HEK293T (cell line): ENCODE results near the gene BCL2L1.

Experiments
- CTCF ChIA-PET: fragments of 350-600 bp; formaldehyde crosslinking; extraction: SDS; loops from one replicate; lab custom pipeline; 2021; ENCODE audit warnings: antibody characterized with exemption, inconsistent platforms; lab: Yijun Ruan, JAX
- POLR2A ChIA-PET: fragments of 350-600 bp; formaldehyde crosslinking; extraction: SDS; loops from one replicate; lab custom pipeline; 2020; ENCODE audit warnings: antibody characterized with exemption, inconsistent platforms; lab: Yijun Ruan, JAX
- DNase-seq: peaks from one replicate; pipeline ENCODE4 v3.0.0; 2012; ENCODE audit warnings: mixed read lengths; ENCODE audit errors: extremely low spot score
- ARNT ChIP-seq: fragments of 450-650 bp; IDR thresholded peaks from 2 replicates; pipeline ENCODE4 v1.6.1; 2017; ENCODE audit warnings: mild to moderate bottlenecking
- BHLHE40 ChIP-seq: fragments of 450-650 bp; IDR thresholded peaks from 2 replicates; pipeline ENCODE4 v1.6.1; 2016; ENCODE audit warnings: mild to moderate bottlenecking, moderate library complexity, borderline replicate concordance
- CTBP1 ChIP-seq: fragments of 450-650 bp; IDR thresholded peaks from 2 replicates; pipeline ENCODE4 v1.6.1; 2016; ENCODE audit warnings: borderline replicate concordance
- ELF4 ChIP-seq: fragments of 450-650 bp; IDR thresholded peaks from 2 replicates; pipeline ENCODE4 v1.6.1; 2017; ENCODE audit warnings: antibody characterized with exemption
- FOXA1 ChIP-seq: fragments of 450-650 bp; IDR thresholded peaks from 2 replicates; pipeline ENCODE4 v1.6.1; 2016; ENCODE audit warnings: mild to moderate bottlenecking
- FOXK2 ChIP-seq: fragments of 450-650 bp; IDR thresholded peaks from 2 replicates; pipeline ENCODE4 v1.6.1; 2016; ENCODE audit warnings: mild to moderate bottlenecking
- FOXM1 ChIP-seq: fragments of 450-650 bp; IDR thresholded peaks from 2 replicates; pipeline ENCODE4 v1.6.1; 2017; ENCODE audit warnings: mild to moderate bottlenecking, borderline replicate concordance
- HDGF ChIP-seq: fragments of 450-650 bp; IDR thresholded peaks from 2 replicates; pipeline ENCODE4 v1.6.1; 2017; ENCODE audit warnings: antibody characterized with exemption, borderline replicate concordance
- L3MBTL2 ChIP-seq: fragments of 450-650 bp; conservative IDR thresholded peaks from 2 replicates; pipeline ENCODE4 v1.6.1; 2016; ENCODE audit warnings: mild to moderate bottlenecking
- LEF1 ChIP-seq: fragments of 450-650 bp; IDR thresholded peaks from 2 replicates; pipeline ENCODE4 v1.6.1; 2017; ENCODE audit warnings: mild to moderate bottlenecking, borderline replicate concordance
- NFRKB ChIP-seq: fragments of 450-650 bp; IDR thresholded peaks from 2 replicates; pipeline ENCODE4 v1.6.1; 2016; ENCODE audit warnings: mild to moderate bottlenecking, moderate library complexity
- PKNOX1 ChIP-seq: fragments of 450-650 bp; IDR thresholded peaks from 2 replicates; pipeline ENCODE4 v1.6.1; 2016
- SP1 ChIP-seq: fragments of 450-650 bp; IDR thresholded peaks from 2 replicates; pipeline ENCODE4 v1.6.1; 2017
- SUZ12 ChIP-seq: fragments of 450-650 bp; IDR thresholded peaks from 2 replicates; pipeline ENCODE4 v1.6.1; 2016; ENCODE audit warnings: mild to moderate bottlenecking
- TARDBP ChIP-seq: fragments of 450-650 bp; IDR thresholded peaks from 2 replicates; pipeline ENCODE4 v1.6.1; 2016
- ZNF384 ChIP-seq: fragments of 450-650 bp; IDR thresholded peaks from 2 replicates; pipeline ENCODE4 v1.6.1; 2016

The BCL2L1 gene

DNA sequence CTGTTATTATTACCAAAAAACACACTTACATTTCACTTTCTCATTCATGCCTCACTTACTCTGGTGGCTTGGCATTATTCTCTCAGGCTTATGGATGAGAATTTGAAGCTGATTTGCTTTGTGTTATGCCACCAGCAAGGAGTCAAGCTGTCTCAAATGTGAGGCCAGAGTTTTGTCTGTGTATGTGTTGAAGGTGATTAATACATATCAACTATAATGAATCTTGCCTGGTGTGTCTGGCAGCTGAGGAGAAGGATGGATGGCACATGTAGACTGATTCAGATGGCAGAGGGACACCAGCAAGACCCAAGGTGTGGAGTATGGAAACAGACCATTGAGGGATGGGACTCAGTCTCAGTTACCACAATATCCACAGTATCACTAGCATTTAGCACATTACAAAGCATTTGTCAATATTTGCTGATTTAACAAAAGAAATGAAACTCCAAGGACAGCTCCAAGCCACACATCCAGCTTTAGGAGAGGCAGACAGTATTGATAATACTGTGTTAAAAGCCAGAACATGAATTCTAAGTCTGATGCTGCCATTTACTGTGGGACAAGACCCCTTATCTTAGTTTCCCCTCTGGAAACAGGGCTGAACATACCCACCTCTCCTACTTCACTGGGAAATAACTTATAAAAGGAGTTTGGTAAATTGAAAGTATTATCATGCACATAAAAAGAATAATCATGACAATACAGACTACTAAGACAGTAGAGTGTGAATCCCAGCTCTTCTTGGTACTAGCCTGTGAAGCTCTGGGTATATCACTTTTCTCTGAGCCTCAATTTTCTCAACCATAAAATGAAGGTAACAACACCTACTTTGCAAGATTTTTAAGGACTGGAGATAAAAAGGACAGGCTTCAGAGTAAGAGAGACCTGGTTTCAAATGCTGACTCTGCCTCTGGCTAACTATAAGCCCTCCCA, 11.2 kb downstream of the BCL2L1 start:
- ChIA-PET POLR2A (no interaction called here), CTCF (interaction anchor here (0.7 to 1.0 kb wide), 4 partner anchors 10 to 49 kb away, joined by 3 to 5 read pairs (median 3); partner anchors contain the start of gene BCL2L1)
- no peak for DNase-seq
- TF ChIP-seq FOXK2, result no peak
- no peak for TF ChIP-seq BHLHE40
- no peak for TF ChIP-seq ELF4
- no peak for TF ChIP-seq TARDBP
- no peak for TF ChIP-seq SP1
- TF ChIP-seq PKNOX1, result no peak
- TF ChIP-seq CTBP1, result no peak
- no peak for TF ChIP-seq FOXM1
- no peak for TF ChIP-seq ARNT
- TF ChIP-seq ZNF384, result no peak
- TF ChIP-seq FOXA1, result no peak
- no peak for TF ChIP-seq L3MBTL2
- TF ChIP-seq SUZ12, result no peak
- TF ChIP-seq NFRKB, result no peak
- TF ChIP-seq HDGF, result no peak
- no peak for TF ChIP-seq LEF1

DNA sequence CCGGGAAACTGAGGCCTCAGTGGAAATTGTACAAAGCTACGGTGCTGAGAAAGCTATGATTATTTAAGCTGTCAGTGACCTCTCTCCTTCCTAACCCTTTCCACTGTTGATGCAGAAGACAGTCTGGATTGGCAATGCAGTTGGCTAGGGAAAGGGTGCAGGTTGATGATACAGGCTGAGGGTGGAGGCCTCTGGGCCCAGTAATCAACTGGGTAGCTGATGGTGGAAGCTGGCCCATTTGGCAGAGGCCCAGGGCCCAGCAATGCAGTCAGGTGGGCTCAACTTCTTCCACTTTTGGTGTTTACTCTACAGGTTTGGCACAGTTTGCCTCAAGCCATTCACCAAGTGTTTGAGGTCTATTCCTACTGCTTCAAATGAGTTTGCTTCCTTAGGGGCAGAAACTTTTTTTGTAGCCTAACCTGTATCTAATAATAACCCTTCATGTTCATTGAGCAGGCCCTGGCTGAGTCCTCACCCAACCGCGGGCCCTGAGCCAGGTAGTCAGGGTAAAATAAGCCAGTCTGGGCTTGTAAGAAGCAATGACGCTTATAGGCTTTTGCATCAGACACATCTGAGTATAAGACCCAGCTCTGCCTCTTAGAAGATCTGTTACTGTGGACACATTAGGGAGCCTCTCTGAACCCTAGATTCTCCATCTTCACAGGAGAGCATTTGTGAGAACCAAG, 12.1 kb downstream of the BCL2L1 start:
- CTCF ChIA-PET, result interaction anchor here (1.0 kb wide), 1 partner anchor 48 kb away, joined by 3 read pairs; no protein-coding TSS in a partner anchor
- DNase-seq, result no peak
- TF ChIP-seq FOXM1 (no peak), TARDBP (no peak), BHLHE40 (no peak), CTBP1 (no peak), PKNOX1 (no peak), LEF1 (no peak), ELF4 (no peak), SP1 (no peak), NFRKB (no peak), ARNT (no peak), L3MBTL2 (no peak), FOXK2 (no peak), FOXA1 (no peak), SUZ12 (no peak), ZNF384 (no peak), HDGF (no peak)
- POLR2A ChIA-PET, result no interaction called here

- POLR2A ChIA-PET, result no interaction called here
- no peak for TF ChIP-seq SUZ12
- TF ChIP-seq L3MBTL2, result no peak
- no peak for TF ChIP-seq ARNT
- no peak for TF ChIP-seq FOXK2
- no peak for TF ChIP-seq CTBP1
- no peak for TF ChIP-seq TARDBP
- no peak for DNase-seq
- CTCF ChIA-PET, result no interaction called here
Observed at GRCh38 chr20:31709939-31710338, 12.7 kb downstream of the BCL2L1 start.

GRCh38 chr20:31708736-31709534, 13.7 kb downstream of the BCL2L1 start:
- ChIA-PET POLR2A (no interaction called here), CTCF (no interaction called here)
- TF ChIP-seq FOXK2 (no peak), L3MBTL2 (no peak), PKNOX1 (no peak), LEF1 (no peak), CTBP1 (no peak), ZNF384 (no peak), ARNT (no peak), BHLHE40 (no peak), ELF4 (no peak), SP1 (no peak), TARDBP (no peak), NFRKB (no peak)
- no peak for DNase-seq

DNA sequence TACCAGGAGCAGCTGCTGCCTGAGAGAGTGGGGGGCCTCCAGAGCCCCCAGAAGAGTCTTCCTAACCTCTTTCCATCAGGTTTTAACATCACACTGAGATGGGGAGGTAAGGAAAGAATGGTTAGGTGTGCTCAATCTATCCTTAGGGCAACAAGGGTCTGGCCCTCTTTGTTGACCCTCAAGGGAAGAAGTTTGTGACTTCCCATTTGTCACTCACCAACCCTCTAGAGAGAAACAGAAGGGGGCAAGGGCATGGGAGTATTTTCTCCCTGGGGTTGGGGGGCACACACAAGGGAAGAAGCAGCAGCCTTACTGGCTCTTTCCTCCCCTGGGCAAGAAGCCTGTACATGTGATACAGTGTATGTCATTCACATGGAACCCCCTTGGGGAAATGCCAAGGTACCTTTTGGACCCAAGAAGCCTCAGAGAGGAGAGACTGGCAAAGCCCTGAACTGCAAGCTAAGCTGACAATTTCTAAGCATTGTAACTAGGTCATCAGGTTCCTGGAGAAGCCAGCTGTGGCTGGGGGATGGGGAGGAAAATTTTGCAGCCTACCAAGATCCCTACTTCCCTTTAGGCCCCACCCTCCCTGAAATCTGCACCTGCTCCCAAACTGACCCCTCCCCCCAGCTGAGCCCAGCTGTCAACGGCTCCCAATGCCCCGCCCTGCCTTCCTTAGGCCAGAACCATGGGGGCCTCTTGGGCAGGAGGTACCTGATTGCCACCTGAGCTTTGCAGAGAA, 14.5 kb downstream of the BCL2L1 start:
- DNase-seq, result no peak
- ChIA-PET CTCF (interaction anchor here (0.7 kb wide), 1 partner anchor 95 kb away, joined by 3 read pairs; no protein-coding TSS in a partner anchor), POLR2A (no interaction called here)
- TF ChIP-seq SP1, result no peak
- TF ChIP-seq FOXK2, result no peak
- TF ChIP-seq NFRKB, result no peak
- no peak for TF ChIP-seq FOXM1
- no peak for TF ChIP-seq TARDBP
- TF ChIP-seq FOXA1, result no peak
- no peak for TF ChIP-seq PKNOX1
- no peak for TF ChIP-seq HDGF
- no peak for TF ChIP-seq LEF1
- TF ChIP-seq CTBP1, result no peak
- no peak for TF ChIP-seq ZNF384
- TF ChIP-seq SUZ12, result no peak
- no peak for TF ChIP-seq L3MBTL2
- no peak for TF ChIP-seq ARNT
- no peak for TF ChIP-seq BHLHE40
- no peak for TF ChIP-seq ELF4
